GM19238 (cell line): Measurements from ENCODE around the gene ADAMTS7.
A peak's percentile ranks its signal among the peaks of the same experiment; 100 is the strongest.
"Not testable (repeated sequence)": the region's sequence is repeated elsewhere in the genome, so short reads cannot be mapped to it uniquely, and the experiment has no call there.

Experiments
- DNase-seq: peaks from one replicate; pipeline ENCODE4 v3.0.0; 2011; ENCODE audit warnings: low spot score; ENCODE audit not compliant: insufficient read length

ADAMTS7 gene

GRCh38 chr15:78830514-78831228, 19.4 kb upstream of the ADAMTS7 start:
- no peak for DNase-seq

- DNase-seq: no peak
These were observed 17.7 kb upstream of the ADAMTS7 start for GRCh38 chr15:78828920-78829319.

- no peak for DNase-seq
These were observed 11.2 kb upstream of the ADAMTS7 start for GRCh38 chr15:78822514-78822913.

- no peak for DNase-seq
These were observed 540 bp upstream of the ADAMTS7 start for GRCh38 chr15:78811825-78812183.

GRCh38 chr15:78810362-78811123, 721 bp downstream of the ADAMTS7 start:
- peak; percentile 39 for DNase-seq

- DNase-seq: no peak
These were observed 1.3 kb downstream of the ADAMTS7 start for GRCh38 chr15:78810003-78810361.

GRCh38 chr15:78808550-78808949, 2.7 kb downstream of the ADAMTS7 start:
- DNase-seq: peak; percentile 47

GRCh38 chr15:78807359-78807758, 3.9 kb downstream of the ADAMTS7 start:
- no peak for DNase-seq

GRCh38 chr15:78804391-78804792, 6.9 kb downstream of the ADAMTS7 start:
- no peak for DNase-seq

- no peak for DNase-seq
These were observed 10.5 kb downstream of the ADAMTS7 start for GRCh38 chr15:78800806-78801205.

- DNase-seq: no peak
These were observed 11.1 kb downstream of the ADAMTS7 start for GRCh38 chr15:78800189-78800588.

GRCh38 chr15:78799102-78799501, 12.2 kb downstream of the ADAMTS7 start:
- not testable (repeated sequence) for DNase-seq

GRCh38 chr15:78798355-78798754, 12.9 kb downstream of the ADAMTS7 start:
- DNase-seq: not testable (repeated sequence)

GRCh38 chr15:78797951-78798350, 13.3 kb downstream of the ADAMTS7 start:
- DNase-seq: no peak

GRCh38 chr15:78796510-78796909, 14.8 kb downstream of the ADAMTS7 start:
- DNase-seq: no peak

GRCh38 chr15:78795043-78795442, 16.2 kb downstream of the ADAMTS7 start:
- no peak for DNase-seq

- DNase-seq: not testable (repeated sequence)
These were observed 16.8 kb downstream of the ADAMTS7 start for GRCh38 chr15:78794446-78794845.

GRCh38 chr15:78791357-78791756, 19.9 kb downstream of the ADAMTS7 start:
- no peak for DNase-seq

- DNase-seq: no peak
These were observed 21.2 kb downstream of the ADAMTS7 start for GRCh38 chr15:78790027-78790426.

- no peak for DNase-seq
These were observed 21.6 kb downstream of the ADAMTS7 start for GRCh38 chr15:78789615-78790014.

GRCh38 chr15:78788016-78788660, 23.1 kb downstream of the ADAMTS7 start:
- no peak for DNase-seq

- not testable (repeated sequence) for DNase-seq
These were observed 28.9 kb downstream of the ADAMTS7 start for GRCh38 chr15:78782402-78782801.
